HepG2 (cell line): ENCODE measurements around the gene GPR137. TPM values are rescaled to one million over a fixed set of nuclear protein-coding genes. Genes with fewer than 3 reads are reported as not detected.

Experiments
- AGO1 ChIP-seq: fragments of 200-400 bp; formaldehyde crosslinking; IDR thresholded peaks from 2 replicates; pipeline ENCODE4 v1.6.1; 2017; ENCODE audit warnings: mild to moderate bottlenecking, low read depth, low read length, moderate library complexity; ENCODE audit not compliant: poor library complexity, severe bottlenecking
- ATF7 ChIP-seq, 2 experiments: fragments of 450-650 bp in 1 of 2; sonication (generic) in 1 of 2; formaldehyde crosslinking in 1 of 2; IDR thresholded peaks; 2 replicates each; pipeline versions ENCODE4 v1.4.0 to v1.6.1; 2016 to 2020; ENCODE audit warnings: antibody characterized with exemption in 1 of 2, mild to moderate bottlenecking in 1 of 2, missing genetic modification reagents in 1 of 2
- ESRRA ChIP-seq: sonication (generic); formaldehyde crosslinking; IDR thresholded peaks from 2 replicates; pipeline ENCODE4 v1.5.1; 2020; ENCODE audit warnings: mild to moderate bottlenecking, low read depth, missing genetic modification reagents
- IKZF4 ChIP-seq: sonication (generic); formaldehyde crosslinking; IDR thresholded peaks from 2 replicates; pipeline ENCODE4 v1.5.1; 2020; ENCODE audit warnings: borderline replicate concordance, mild to moderate bottlenecking, low read depth, missing genetic modification reagents; ENCODE audit errors: not compliant biosample characterization
- JUNB ChIP-seq: sonication (generic); formaldehyde crosslinking; IDR thresholded peaks from 2 replicates; pipeline ENCODE4 v1.8.0; 2022; ENCODE audit warnings: missing genetic modification reagents, mild to moderate bottlenecking, borderline replicate concordance
- KLF16 ChIP-seq, 2 experiments: sonication (generic) in 1 of 2; formaldehyde crosslinking in 1 of 2; IDR thresholded peaks; 2 replicates each; pipeline versions ENCODE4 v1.6.1 to v1.8.0; 2016 to 2023; ENCODE audit warnings: missing genetic modification reagents in 2 of 2, missing compliant biosample characterization in 1 of 2
- KMT2B ChIP-seq: IDR thresholded peaks from 2 replicates; pipeline ENCODE4 v1.6.1; 2016; ENCODE audit warnings: missing genetic modification reagents, missing compliant biosample characterization
- MEIS2 ChIP-seq: sonication (generic); formaldehyde crosslinking; IDR thresholded peaks from 2 replicates; pipeline ENCODE4 v1.9.0; 2021; ENCODE audit warnings: mild to moderate bottlenecking, missing genetic modification reagents
- ZFP36 ChIP-seq: fragments of 150-350 bp; IDR thresholded peaks from 2 replicates; pipeline ENCODE4 v1.6.1; 2018; ENCODE audit warnings: borderline replicate concordance, low read length, low read depth; ENCODE audit not compliant: partially characterized antibody
- ZKSCAN1 ChIP-seq: fragments of 150-350 bp; IDR thresholded peaks from 2 replicates; pipeline ENCODE4 v1.6.1; 2014; ENCODE audit warnings: low read length
- ZNF761 ChIP-seq: sonication (generic); formaldehyde crosslinking; conservative IDR thresholded peaks from 2 replicates; pipeline ENCODE4 v1.4.0; 2020; ENCODE audit warnings: mild to moderate bottlenecking, missing genetic modification reagents
- polyA plus RNA-seq, 8 experiments: library from polyadenylated mRNA; depleted of rRNA in 3 of 8; stranded (reverse) in 7 of 8; unstranded in 1 of 8; fragments of >200 nt; fragmentation: Illumina TruSeq in 4 of 8; extraction: Trizol in 4 of 8; gene quantifications; 2 replicates each; pipeline versions ENCODE4 v1.2.1 to v1.2.3, GENCODE V29; 2011 to 2016; ENCODE audit warnings: low read depth in 4 of 8, missing spikeins in 1 of 8, mixed read lengths in 1 of 8; ENCODE audit not compliant: insufficient read depth in 1 of 8
- total RNA-seq, 5 experiments: library from RNA; depleted of rRNA; stranded (reverse); fragments of >200 nt; fragmentation: Illumina TruSeq; extraction: Trizol; gene quantifications; 2 replicates each; pipeline ENCODE4 v1.2.3, GENCODE V29; 2016; ENCODE audit warnings: low read depth in 1 of 5
- TF ChIP-seq, protein P1 (sequence below): sonication (generic); formaldehyde crosslinking; IDR thresholded peaks from 2 replicates; pipeline ENCODE4 v1.5.1; 2020; ENCODE audit warnings: mild to moderate bottlenecking, missing genetic modification reagents, borderline replicate concordance
- TF ChIP-seq, protein P2 (sequence below): sonication (generic); formaldehyde crosslinking; IDR thresholded peaks from 2 replicates; pipeline ENCODE4 v1.4.0; 2020; ENCODE audit warnings: missing genetic modification reagents, borderline replicate concordance
- TF ChIP-seq, protein P3 (sequence below): sonication (generic); formaldehyde crosslinking; IDR thresholded peaks from 2 replicates; pipeline ENCODE4 v1.4.0; 2020; ENCODE audit warnings: missing genetic modification reagents

Gene GPR137
- total and polyA plus RNA-seq, 2 of the 13 experiments (the other 11 are each of a cell fraction or from before 2014, with no cell fraction given): 8.5 to 13.2 TPM

DNA sequence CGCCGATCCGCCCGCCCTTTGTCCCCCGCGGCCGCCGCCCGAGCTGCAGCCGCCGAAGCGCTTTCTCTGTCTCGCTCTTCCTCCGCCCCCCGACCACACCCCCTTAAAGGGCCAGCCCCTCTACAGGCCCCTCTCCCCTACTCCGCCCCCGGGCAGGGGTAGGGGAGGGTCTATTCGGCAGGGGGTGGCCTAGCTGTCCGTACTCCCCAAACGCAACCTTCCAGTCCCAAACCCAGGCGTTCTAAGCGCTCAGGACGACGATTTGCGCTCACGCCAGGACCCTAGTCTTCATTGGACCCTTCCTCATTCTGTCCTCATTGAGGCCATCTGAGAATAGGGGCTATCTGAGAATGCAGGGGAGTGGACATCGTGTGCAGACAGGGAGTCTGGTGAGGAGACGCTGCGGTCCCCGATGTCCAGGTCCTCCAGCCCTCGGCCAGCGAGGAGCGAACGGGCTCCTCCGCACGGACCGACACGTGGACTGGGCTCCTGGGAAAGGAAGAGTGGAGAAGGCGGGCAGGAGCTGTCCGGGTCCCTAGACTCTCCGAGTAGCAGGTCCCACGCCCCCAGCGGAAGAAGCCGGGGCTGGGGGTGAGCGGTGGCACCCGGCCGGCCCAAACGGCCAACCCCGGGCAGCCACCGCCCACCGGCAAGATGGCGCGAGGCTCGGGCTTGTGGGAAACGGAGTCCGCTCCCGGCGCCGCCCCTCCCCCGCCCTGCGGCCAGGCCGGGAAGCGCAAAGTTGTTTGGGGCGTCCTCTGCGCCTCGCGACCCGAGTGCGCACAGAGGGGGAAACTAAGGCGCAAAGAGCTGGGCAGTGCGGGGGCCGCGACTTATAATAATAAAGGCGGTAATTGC, 38.5 kb upstream of the GPR137 start, which contains the start of gene PPP1R14B (continued):
- TF ChIP-seq, protein P1, sequence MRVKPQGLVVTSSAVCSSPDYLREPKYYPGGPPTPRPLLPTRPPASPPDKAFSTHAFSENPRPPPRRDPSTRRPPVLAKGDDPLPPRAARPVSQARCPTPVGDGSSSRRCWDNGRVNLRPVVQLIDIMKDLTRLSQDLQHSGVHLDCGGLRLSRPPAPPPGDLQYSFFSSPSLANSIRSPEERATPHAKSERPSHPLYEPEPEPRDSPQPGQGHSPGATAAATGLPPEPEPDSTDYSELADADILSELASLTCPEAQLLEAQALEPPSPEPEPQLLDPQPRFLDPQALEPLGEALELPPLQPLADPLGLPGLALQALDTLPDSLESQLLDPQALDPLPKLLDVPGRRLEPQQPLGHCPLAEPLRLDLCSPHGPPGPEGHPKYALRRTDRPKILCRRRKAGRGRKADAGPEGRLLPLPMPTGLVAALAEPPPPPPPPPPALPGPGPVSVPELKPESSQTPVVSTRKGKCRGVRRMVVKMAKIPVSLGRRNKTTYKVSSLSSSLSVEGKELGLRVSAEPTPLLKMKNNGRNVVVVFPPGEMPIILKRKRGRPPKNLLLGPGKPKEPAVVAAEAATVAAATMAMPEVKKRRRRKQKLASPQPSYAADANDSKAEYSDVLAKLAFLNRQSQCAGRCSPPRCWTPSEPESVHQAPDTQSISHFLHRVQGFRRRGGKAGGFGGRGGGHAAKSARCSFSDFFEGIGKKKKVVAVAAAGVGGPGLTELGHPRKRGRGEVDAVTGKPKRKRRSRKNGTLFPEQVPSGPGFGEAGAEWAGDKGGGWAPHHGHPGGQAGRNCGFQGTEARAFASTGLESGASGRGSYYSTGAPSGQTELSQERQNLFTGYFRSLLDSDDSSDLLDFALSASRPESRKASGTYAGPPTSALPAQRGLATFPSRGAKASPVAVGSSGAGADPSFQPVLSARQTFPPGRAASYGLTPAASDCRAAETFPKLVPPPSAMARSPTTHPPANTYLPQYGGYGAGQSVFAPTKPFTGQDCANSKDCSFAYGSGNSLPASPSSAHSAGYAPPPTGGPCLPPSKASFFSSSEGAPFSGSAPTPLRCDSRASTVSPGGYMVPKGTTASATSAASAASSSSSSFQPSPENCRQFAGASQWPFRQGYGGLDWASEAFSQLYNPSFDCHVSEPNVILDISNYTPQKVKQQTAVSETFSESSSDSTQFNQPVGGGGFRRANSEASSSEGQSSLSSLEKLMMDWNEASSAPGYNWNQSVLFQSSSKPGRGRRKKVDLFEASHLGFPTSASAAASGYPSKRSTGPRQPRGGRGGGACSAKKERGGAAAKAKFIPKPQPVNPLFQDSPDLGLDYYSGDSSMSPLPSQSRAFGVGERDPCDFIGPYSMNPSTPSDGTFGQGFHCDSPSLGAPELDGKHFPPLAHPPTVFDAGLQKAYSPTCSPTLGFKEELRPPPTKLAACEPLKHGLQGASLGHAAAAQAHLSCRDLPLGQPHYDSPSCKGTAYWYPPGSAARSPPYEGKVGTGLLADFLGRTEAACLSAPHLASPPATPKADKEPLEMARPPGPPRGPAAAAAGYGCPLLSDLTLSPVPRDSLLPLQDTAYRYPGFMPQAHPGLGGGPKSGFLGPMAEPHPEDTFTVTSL (CRISPR knock-in tag): 0 out of 2 replicates have a peak, but pooled peaks have one; percentile 3
- TF ChIP-seq JUNB (CRISPR knock-in tag): no peak
- no peak for TF ChIP-seq IKZF4 (CRISPR knock-in tag)
- no peak for TF ChIP-seq ZKSCAN1
- TF ChIP-seq ZNF761: no peak
- no peak for TF ChIP-seq ESRRA
- no peak for TF ChIP-seq AGO1
- peak in 1 of 2 experiments; percentile 54; a peak in 2 of 4 replicates for TF ChIP-seq KLF16 (CRISPR knock-in tag; IDR thresholded peaks at IDR 0.05)
- TF ChIP-seq, protein P2, sequence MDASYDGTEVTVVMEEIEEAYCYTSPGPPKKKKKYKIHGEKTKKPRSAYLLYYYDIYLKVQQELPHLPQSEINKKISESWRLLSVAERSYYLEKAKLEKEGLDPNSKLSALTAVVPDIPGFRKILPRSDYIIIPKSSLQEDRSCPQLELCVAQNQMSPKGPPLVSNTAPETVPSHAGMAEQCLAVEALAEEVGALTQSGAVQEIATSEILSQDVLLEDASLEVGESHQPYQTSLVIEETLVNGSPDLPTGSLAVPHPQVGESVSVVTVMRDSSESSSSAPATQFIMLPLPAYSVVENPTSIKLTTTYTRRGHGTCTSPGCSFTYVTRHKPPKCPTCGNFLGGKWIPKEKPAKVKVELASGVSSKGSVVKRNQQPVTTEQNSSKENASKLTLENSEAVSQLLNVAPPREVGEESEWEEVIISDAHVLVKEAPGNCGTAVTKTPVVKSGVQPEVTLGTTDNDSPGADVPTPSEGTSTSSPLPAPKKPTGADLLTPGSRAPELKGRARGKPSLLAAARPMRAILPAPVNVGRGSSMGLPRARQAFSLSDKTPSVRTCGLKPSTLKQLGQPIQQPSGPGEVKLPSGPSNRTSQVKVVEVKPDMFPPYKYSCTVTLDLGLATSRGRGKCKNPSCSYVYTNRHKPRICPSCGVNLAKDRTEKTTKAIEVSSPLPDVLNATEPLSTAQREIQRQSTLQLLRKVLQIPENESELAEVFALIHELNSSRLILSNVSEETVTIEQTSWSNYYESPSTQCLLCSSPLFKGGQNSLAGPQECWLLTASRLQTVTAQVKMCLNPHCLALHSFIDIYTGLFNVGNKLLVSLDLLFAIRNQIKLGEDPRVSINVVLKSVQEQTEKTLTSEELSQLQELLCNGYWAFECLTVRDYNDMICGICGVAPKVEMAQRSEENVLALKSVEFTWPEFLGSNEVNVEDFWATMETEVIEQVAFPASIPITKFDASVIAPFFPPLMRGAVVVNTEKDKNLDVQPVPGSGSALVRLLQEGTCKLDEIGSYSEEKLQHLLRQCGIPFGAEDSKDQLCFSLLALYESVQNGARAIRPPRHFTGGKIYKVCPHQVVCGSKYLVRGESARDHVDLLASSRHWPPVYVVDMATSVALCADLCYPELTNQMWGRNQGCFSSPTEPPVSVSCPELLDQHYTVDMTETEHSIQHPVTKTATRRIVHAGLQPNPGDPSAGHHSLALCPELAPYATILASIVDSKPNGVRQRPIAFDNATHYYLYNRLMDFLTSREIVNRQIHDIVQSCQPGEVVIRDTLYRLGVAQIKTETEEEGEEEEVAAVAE (CRISPR knock-in tag): no peak
- TF ChIP-seq, protein P3, sequence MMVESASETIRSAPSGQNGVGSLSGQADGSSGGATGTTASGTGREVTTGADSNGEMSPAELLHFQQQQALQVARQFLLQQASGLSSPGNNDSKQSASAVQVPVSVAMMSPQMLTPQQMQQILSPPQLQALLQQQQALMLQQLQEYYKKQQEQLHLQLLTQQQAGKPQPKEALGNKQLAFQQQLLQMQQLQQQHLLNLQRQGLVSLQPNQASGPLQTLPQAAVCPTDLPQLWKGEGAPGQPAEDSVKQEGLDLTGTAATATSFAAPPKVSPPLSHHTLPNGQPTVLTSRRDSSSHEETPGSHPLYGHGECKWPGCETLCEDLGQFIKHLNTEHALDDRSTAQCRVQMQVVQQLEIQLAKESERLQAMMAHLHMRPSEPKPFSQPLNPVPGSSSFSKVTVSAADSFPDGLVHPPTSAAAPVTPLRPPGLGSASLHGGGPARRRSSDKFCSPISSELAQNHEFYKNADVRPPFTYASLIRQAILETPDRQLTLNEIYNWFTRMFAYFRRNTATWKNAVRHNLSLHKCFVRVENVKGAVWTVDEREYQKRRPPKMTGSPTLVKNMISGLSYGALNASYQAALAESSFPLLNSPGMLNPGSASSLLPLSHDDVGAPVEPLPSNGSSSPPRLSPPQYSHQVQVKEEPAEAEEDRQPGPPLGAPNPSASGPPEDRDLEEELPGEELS (CRISPR knock-in tag): no peak
- TF ChIP-seq ATF7 (IDR thresholded peaks at IDR 0.05): no peak
- TF ChIP-seq ATF7 (CRISPR knock-in tag; IDR thresholded peaks at IDR 0.05): no peak
- TF ChIP-seq KMT2B: no peak
- TF ChIP-seq ZFP36: no peak
- TF ChIP-seq MEIS2 (CRISPR knock-in tag): no peak
